Hematopoietic multipotent progenitor cell treated with erythropoietin and hydrocortisone succinate and interleukin-3 and kit ligand, for 8 days (in vitro differentiated cells): Measurements from ENCODE around the gene RNF150.
"Not testable (repeated sequence)": the region's sequence is repeated elsewhere in the genome, so short reads cannot be mapped to it uniquely, and the experiment has no call there.

ENCODE experiments used
- DNase-seq: peaks from one replicate; pipeline ENCODE4 v3.0.0-alpha.2; 2015

The RNF150 gene

DNA sequence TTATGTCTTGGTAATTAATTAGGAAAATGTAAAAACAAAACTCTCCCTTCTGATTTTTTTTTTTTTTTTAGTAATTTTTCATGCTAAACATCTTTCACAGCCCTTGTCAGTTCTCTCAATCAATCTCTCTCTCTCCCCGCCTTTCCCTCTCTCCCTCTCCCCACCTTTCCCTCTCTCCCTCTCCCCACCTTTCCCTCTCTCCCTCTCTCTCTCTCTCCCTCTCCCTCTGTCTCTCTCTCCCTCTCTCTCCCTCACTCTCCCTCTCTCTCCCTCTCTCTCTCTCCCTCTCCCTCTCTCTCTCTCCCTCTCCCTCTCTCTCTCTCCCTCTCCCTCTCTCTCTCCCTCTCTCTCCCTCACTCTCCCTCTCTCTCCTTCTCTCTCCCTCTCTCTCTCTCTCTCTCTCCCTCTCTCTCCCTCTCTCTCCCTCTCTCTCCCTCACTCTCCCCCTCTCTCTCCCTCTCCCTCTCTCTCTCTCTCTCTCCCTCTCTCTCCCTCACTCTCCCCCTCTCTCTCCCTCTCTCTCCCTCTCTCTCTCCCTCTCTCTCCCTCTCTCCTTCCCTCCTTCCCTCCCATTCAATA is 322.6 kb downstream of the RNF150 start:
- not testable (repeated sequence) for DNase-seq
